Panc1 (cell line): ENCODE data around the gene ABLIM2. TPM values are rescaled to one million over a fixed set of nuclear protein-coding genes. Genes with fewer than 3 reads are reported as not detected.

ENCODE experiments used
- ATAC-seq: fragments of 200-7000 bp; cut with Tn5 transposase; 2 replicates; pipeline ENCODE4 v1.9.1; 2020; ENCODE audit warnings: mild to moderate bottlenecking, moderate library complexity
- BruUV-seq: library from RNA; stranded (reverse); fragments of 400-500 nt; replicated peaks from 2 replicates; lab custom pipeline; 2021; lab: Mats Ljungman, UMichigan
- CTCF ChIA-PET: fragments of 300-600 bp; sonication (Branson Sonifier 250); formaldehyde crosslinking; loops from one replicate; lab custom pipeline; 2022; ENCODE audit warnings: antibody characterized with exemption; lab: Charles Lee
- POLR2A ChIA-PET: fragments of 300-600 bp; sonication (Branson Sonifier 250); formaldehyde crosslinking; loops from one replicate; lab custom pipeline; 2022; ENCODE audit warnings: antibody characterized with exemption; lab: Charles Lee
- DNase-seq: peaks from one replicate; pipeline ENCODE4 v3.0.0-alpha.2; 2010; ENCODE audit warnings: low read depth, low spot score
- H3K27ac ChIP-seq: 2 replicates; pipeline ENCODE4 v1.5.1; 2011; ENCODE audit warnings: mild to moderate bottlenecking, low read length, inconsistent platforms
- H3K27me3 ChIP-seq: fragments of 200-500 bp; sonication (Bioruptor generic); 2 replicates; pipeline ENCODE4 v1.6.0; 2014; ENCODE audit warnings: low read length, inconsistent platforms; ENCODE audit not compliant: control insufficient read depth, insufficient read depth
- H3K36me3 ChIP-seq: fragments of 200-500 bp; sonication (Bioruptor generic); 2 replicates; pipeline ENCODE4 v1.5.1; 2014; ENCODE audit warnings: inconsistent platforms, mild to moderate bottlenecking, low read length, moderate library complexity; ENCODE audit not compliant: control insufficient read depth, insufficient read depth
- H3K4me1 ChIP-seq: 2 replicates; pipeline ENCODE4 v1.5.1; 2011; ENCODE audit warnings: inconsistent platforms, mild to moderate bottlenecking, low read length, moderate library complexity; ENCODE audit not compliant: control insufficient read depth, insufficient read depth
- H3K4me3 ChIP-seq, 2 experiments: 2 replicates each; pipeline ENCODE4 v1.5.1; 2011 to 2012; ENCODE audit warnings: low read depth in 2 of 2, low read length in 2 of 2, mild to moderate bottlenecking in 2 of 2, inconsistent platforms in 1 of 2, moderate library complexity in 1 of 2
- H3K9me3 ChIP-seq: fragments of 200-500 bp; sonication (Bioruptor generic); 2 replicates; pipeline ENCODE4 v1.5.1; 2014; ENCODE audit warnings: low read depth, mild to moderate bottlenecking, inconsistent platforms, low read length, moderate library complexity; ENCODE audit not compliant: control insufficient read depth, insufficient read depth
- CTCF ChIP-seq: fragments of 450-650 bp; IDR thresholded peaks from 2 replicates; pipeline ENCODE4 v1.5.1; 2017; ENCODE audit warnings: mild to moderate bottlenecking
- POLR2AphosphoS5 ChIP-seq: IDR thresholded peaks from 2 replicates; pipeline ENCODE4 v1.6.1; 2012; ENCODE audit warnings: mild to moderate bottlenecking, low read depth, low read length, moderate library complexity
- SIN3A ChIP-seq: IDR thresholded peaks from 2 replicates; pipeline ENCODE4 v1.6.1; 2012; ENCODE audit warnings: low read depth, mild to moderate bottlenecking, low read length, moderate library complexity, borderline replicate concordance; ENCODE audit not compliant: insufficient read depth
- TCF7L2 ChIP-seq: IDR thresholded peaks from 2 replicates; pipeline ENCODE4 v1.6.1; 2011; ENCODE audit warnings: mild to moderate bottlenecking, low read depth, low read length, inconsistent platforms
- in situ Hi-C: cut with HindIII; loops from 2 replicates; pipeline ENCODE4 v1.10.0; 2016; ENCODE audit warnings: low sequenced_read_pairs, low pct_unique_long_range_greater_than_20kb
- intact Hi-C: fragments of 100-400 bp; cut with micrococcal nuclease; formaldehyde crosslinking; loops from one replicate; pipeline ENCODE4 v1.10.0; 2022; ENCODE audit not compliant: unreplicated experiment
- total RNA-seq: library from RNA; stranded (reverse); gene quantifications from one replicate; pipeline ENCODE4 v1.2.1, GENCODE V29; 2021; ENCODE audit not compliant: unreplicated experiment
- TF ChIP-seq, protein P1 (sequence below), 2 experiments: IDR thresholded peaks; 2 replicates each; pipeline ENCODE4 v1.6.1; 2011 to 2012; ENCODE audit warnings: low read depth in 2 of 2, control low read depth in 1 of 2, low read length in 1 of 2, mild to moderate bottlenecking in 1 of 2, moderate library complexity in 1 of 2; ENCODE audit not compliant: insufficient read depth in 1 of 2

The ABLIM2 gene
- total RNA-seq, 1 experiment from 2014 or later, result 0.64 TPM

DNA sequence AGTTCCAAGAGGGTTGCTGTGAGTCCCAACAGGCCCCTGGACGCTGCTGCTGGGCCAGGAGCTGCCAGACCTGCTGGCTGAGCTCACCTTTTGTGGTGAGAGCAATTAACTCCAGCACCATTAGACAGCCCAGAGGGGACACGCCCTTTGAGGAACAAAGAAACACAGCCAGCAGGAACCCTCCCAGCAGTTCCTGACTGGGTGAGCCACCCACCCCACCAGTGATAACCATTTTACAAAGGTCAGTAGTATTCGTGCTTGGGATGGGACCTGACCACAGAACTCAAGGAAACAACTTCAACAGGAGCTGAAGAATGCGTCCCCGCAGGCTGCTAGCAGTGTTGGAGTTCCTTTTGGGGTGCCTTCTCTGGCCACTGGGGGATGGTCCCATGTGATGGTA is 180.1 kb downstream of the ABLIM2 start:
- Histone ChIP-seq H3K4me1 (peaks cover 20% of the 10 kb centered on the region), H3K9me3 (no peaks in the 10 kb centered on the region), H3K4me3 (no peak overlapping the region), H3K27me3 (no peaks in the 10 kb centered on the region), H3K36me3 (no peaks in the 10 kb centered on the region), H3K27ac (peak overlapping the region; percentile 76)
- ATAC-seq (peak; percentile 50), DNase-seq (no peak)
- in situ Hi-C loops, result no loop called here
- TF ChIP-seq POLR2AphosphoS5 (no peak), TCF7L2 (no peak), SIN3A (no peak), CTCF (no peak)
- TF ChIP-seq, protein P1, sequence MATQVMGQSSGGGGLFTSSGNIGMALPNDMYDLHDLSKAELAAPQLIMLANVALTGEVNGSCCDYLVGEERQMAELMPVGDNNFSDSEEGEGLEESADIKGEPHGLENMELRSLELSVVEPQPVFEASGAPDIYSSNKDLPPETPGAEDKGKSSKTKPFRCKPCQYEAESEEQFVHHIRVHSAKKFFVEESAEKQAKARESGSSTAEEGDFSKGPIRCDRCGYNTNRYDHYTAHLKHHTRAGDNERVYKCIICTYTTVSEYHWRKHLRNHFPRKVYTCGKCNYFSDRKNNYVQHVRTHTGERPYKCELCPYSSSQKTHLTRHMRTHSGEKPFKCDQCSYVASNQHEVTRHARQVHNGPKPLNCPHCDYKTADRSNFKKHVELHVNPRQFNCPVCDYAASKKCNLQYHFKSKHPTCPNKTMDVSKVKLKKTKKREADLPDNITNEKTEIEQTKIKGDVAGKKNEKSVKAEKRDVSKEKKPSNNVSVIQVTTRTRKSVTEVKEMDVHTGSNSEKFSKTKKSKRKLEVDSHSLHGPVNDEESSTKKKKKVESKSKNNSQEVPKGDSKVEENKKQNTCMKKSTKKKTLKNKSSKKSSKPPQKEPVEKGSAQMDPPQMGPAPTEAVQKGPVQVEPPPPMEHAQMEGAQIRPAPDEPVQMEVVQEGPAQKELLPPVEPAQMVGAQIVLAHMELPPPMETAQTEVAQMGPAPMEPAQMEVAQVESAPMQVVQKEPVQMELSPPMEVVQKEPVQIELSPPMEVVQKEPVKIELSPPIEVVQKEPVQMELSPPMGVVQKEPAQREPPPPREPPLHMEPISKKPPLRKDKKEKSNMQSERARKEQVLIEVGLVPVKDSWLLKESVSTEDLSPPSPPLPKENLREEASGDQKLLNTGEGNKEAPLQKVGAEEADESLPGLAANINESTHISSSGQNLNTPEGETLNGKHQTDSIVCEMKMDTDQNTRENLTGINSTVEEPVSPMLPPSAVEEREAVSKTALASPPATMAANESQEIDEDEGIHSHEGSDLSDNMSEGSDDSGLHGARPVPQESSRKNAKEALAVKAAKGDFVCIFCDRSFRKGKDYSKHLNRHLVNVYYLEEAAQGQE (IDR thresholded peaks at IDR 0.05; ENCODE audit: insufficient read depth in 1 of 2, low read depth in 2 of 2, low read length in 1 of 2), result no peak
- ChIA-PET CTCF (interaction anchor here (0.5 to 1.0 kb wide), 2 partner anchors 33 to 662 kb away, joined by 3 to 8 read pairs; no protein-coding TSS in a partner anchor), POLR2A (no interaction called here)
- BruUV-seq, result no TSS peak
- intact Hi-C loops, result no loop called here

DNA sequence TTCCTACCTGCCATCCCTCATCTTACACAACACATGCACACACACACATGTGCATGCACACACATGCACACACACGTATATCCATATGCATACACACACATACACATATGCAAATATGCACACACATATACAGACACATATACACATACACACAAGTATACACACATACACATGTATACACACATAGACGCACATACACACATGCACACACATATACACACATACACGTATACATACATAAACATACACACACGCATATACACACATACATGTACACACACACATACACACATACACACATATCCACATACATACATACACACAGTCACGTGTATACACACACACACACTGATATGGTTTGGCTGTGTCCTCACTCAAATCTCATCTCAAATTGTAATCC is 182.0 kb downstream of the ABLIM2 start:
- no peaks in the 10 kb centered on the region for H3K36me3 ChIP-seq
- POLR2A ChIA-PET, result no interaction called here
- in situ Hi-C loops, result no loop called here
- DNase-seq (no peak), ATAC-seq (no peak)
- H3K27ac ChIP-seq, result 0 out of 2 replicates have a peak overlapping the region, but pooled peaks have one; percentile 18
- CTCF ChIA-PET, result no interaction called here
- no TSS peak for BruUV-seq
- H3K9me3 ChIP-seq, result no peaks in the 10 kb centered on the region
- H3K27me3 ChIP-seq, result no peaks in the 10 kb centered on the region
- H3K4me1 ChIP-seq, result peaks cover 35% of the 10 kb centered on the region
- H3K4me3 ChIP-seq, result no peak overlapping the region
- intact Hi-C loops, result no loop called here
- TF ChIP-seq, protein P1 (IDR thresholded peaks at IDR 0.05; ENCODE audit: insufficient read depth in 1 of 2, low read depth in 2 of 2, low read length in 1 of 2), result no peak
- TF ChIP-seq CTCF (no peak), SIN3A (no peak), TCF7L2 (no peak), POLR2AphosphoS5 (no peak)
